ENCODE results near the gene SCAMP2.
A peak's percentile ranks its signal among the peaks of the same experiment; 100 is the strongest.

The SCAMP2 gene

DNA sequence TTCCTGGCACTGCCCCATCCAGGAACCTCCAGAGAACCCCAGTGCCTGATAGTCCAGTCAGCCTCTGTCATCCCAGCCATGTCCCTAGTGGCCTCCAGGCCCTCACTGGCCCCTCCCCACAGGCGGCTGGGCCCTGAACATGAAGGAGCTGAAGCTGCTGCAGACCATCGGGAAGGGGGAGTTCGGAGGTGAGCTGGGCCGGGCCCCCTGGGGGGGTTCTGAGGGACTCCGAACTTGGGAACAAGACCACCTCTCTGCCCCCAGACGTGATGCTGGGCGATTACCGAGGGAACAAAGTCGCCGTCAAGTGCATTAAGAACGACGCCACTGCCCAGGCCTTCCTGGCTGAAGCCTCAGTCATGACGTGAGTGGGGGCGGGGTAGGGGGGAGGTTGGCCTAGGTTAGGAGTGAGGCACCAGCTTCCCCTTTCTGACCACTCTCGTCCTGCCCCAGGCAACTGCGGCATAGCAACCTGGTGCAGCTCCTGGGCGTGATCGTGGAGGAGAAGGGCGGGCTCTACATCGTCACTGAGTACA lies 72.5 kb downstream of the SCAMP2 start:
- no peak overlapping the region for H3K27ac ChIP-seq
- H3K4me1 ChIP-seq (ENCODE audit: low read depth, poor library complexity, severe bottlenecking), result peaks cover 31% of the 10 kb centered on the region

DNA sequence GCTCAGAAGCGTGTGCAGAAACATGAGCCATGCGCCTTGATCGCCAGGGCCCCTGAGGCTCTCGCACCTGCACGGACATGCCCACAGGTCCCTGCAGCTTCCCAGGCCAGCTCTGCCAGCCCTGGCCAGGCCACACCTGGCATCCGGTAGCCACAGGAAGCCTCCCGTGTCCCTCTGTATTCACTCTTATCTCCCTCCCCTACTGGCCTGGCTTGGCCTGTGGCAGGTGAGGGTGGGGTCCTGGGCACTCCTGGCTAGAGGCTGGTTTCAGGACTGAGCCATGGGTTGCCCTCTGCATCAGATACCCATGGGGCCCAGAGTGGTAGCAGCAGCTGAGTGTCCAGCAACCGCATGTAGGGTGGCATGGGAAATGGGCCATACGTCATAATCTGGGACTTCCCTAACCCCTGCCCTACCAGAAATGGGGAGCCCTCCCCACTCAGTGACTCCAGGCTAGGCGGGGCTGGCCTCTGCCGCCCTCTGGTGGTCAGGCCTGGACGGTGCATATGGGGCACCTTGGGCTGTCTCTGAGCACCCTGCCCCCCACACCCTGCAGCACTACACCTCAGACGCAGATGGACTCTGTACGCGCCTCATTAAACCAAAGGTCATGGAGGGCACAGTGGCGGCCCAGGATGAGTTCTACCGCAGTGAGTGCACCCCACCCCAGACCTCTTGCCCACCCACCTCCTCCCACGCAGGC lies 73.2 kb downstream of the SCAMP2 start:
- Histone ChIP-seq H3K27ac (peak overlapping the region; percentile 55), H3K4me3 (IDR thresholded peaks at IDR 0.05; ENCODE audit: insufficient read depth, low read depth, low read length) (no peak overlapping the region), H3K4me2 (peak overlapping the region; percentile 50; the same call in 1 of the 2 replicates), H3K36me3 (ENCODE audit: insufficient read depth) (no peaks in the 10 kb centered on the region), H3K27me3 (ENCODE audit: insufficient read depth, low read depth) (no peaks in the 10 kb centered on the region), H3K4me1 (ENCODE audit: low read depth, poor library complexity, severe bottlenecking) (peaks cover 35% of the 10 kb centered on the region), H3K79me2 (ENCODE audit: insufficient read depth, low read depth) (peaks cover 29% of the 10 kb centered on the region; the same call in 1 of the 2 replicates), H2AFZ (ENCODE audit: low read depth) (no peak overlapping the region), H4K20me1 (ENCODE audit: insufficient read depth) (no peaks in the 10 kb centered on the region), H3K9ac (peak overlapping the region; percentile 44; the same call in 1 of the 2 replicates)
- TF ChIP-seq, protein P1, sequence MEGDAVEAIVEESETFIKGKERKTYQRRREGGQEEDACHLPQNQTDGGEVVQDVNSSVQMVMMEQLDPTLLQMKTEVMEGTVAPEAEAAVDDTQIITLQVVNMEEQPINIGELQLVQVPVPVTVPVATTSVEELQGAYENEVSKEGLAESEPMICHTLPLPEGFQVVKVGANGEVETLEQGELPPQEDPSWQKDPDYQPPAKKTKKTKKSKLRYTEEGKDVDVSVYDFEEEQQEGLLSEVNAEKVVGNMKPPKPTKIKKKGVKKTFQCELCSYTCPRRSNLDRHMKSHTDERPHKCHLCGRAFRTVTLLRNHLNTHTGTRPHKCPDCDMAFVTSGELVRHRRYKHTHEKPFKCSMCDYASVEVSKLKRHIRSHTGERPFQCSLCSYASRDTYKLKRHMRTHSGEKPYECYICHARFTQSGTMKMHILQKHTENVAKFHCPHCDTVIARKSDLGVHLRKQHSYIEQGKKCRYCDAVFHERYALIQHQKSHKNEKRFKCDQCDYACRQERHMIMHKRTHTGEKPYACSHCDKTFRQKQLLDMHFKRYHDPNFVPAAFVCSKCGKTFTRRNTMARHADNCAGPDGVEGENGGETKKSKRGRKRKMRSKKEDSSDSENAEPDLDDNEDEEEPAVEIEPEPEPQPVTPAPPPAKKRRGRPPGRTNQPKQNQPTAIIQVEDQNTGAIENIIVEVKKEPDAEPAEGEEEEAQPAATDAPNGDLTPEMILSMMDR (conservative IDR thresholded peaks at IDR 0.05; ENCODE audit: low read depth, low read length), result peak; percentile 91

More for the DNA sequence above, 72.5 kb downstream of the SCAMP2 start:
- no peak overlapping the region for H3K4me2 ChIP-seq
- H3K79me2 ChIP-seq (ENCODE audit: insufficient read depth, low read depth), result peaks cover 23% of the 10 kb centered on the region; the same call in 1 of the 2 replicates
- H3K4me3 ChIP-seq (IDR thresholded peaks at IDR 0.05; ENCODE audit: insufficient read depth, low read depth, low read length), result no peak overlapping the region
- TF ChIP-seq, protein P1 (conservative IDR thresholded peaks at IDR 0.05; ENCODE audit: low read depth, low read length), result no peak
- H3K36me3 ChIP-seq (ENCODE audit: insufficient read depth), result no peaks in the 10 kb centered on the region
- no peaks in the 10 kb centered on the region for H3K27me3 ChIP-seq (ENCODE audit: insufficient read depth, low read depth)
- H3K9ac ChIP-seq, result no peak overlapping the region
- no peaks in the 10 kb centered on the region for H4K20me1 ChIP-seq (ENCODE audit: insufficient read depth)
- no peak overlapping the region for H2AFZ ChIP-seq (ENCODE audit: low read depth)

DNA sequence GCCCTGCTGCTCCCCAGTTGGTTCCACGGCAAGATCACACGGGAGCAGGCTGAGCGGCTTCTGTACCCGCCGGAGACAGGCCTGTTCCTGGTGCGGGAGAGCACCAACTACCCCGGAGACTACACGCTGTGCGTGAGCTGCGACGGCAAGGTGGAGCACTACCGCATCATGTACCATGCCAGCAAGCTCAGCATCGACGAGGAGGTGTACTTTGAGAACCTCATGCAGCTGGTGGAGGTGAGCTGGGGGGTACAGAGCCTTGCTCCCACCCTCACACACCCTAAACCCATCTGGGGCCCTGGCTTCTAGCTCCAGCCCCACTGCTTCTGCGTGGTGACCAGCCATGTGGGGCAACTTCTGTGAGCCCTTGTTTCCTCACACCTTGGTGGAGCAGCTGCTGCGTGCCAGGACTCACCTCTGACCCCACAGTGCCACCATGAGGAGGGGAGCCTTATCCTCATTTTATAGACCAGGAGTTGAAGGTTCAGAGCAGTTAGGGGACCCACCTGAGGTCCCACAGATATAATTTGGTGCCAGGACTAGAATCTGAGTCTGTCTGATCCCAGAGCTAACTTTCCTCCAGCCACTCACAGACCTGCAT lies 73.8 kb downstream of the SCAMP2 start:
- H3K4me1 ChIP-seq (ENCODE audit: low read depth, poor library complexity, severe bottlenecking), result peaks cover 35% of the 10 kb centered on the region
- no peaks in the 10 kb centered on the region for H3K36me3 ChIP-seq (ENCODE audit: insufficient read depth)
- H3K27me3 ChIP-seq (ENCODE audit: insufficient read depth, low read depth), result no peaks in the 10 kb centered on the region
- peak overlapping the region; percentile 50; the same call in 1 of the 2 replicates for H3K4me2 ChIP-seq
- H3K79me2 ChIP-seq (ENCODE audit: insufficient read depth, low read depth), result peaks cover 36% of the 10 kb centered on the region; the same call in 1 of the 2 replicates
- H3K9ac ChIP-seq, result peak overlapping the region; percentile 44; the same call in 1 of the 2 replicates
- no peak overlapping the region for H2AFZ ChIP-seq (ENCODE audit: low read depth)
- no peak overlapping the region for H3K4me3 ChIP-seq (IDR thresholded peaks at IDR 0.05; ENCODE audit: insufficient read depth, low read depth, low read length)
- TF ChIP-seq, protein P1 (conservative IDR thresholded peaks at IDR 0.05; ENCODE audit: low read depth, low read length), result no peak
- H3K27ac ChIP-seq, result peak overlapping the region; percentile 55
- H4K20me1 ChIP-seq (ENCODE audit: insufficient read depth), result no peaks in the 10 kb centered on the region

DNA sequence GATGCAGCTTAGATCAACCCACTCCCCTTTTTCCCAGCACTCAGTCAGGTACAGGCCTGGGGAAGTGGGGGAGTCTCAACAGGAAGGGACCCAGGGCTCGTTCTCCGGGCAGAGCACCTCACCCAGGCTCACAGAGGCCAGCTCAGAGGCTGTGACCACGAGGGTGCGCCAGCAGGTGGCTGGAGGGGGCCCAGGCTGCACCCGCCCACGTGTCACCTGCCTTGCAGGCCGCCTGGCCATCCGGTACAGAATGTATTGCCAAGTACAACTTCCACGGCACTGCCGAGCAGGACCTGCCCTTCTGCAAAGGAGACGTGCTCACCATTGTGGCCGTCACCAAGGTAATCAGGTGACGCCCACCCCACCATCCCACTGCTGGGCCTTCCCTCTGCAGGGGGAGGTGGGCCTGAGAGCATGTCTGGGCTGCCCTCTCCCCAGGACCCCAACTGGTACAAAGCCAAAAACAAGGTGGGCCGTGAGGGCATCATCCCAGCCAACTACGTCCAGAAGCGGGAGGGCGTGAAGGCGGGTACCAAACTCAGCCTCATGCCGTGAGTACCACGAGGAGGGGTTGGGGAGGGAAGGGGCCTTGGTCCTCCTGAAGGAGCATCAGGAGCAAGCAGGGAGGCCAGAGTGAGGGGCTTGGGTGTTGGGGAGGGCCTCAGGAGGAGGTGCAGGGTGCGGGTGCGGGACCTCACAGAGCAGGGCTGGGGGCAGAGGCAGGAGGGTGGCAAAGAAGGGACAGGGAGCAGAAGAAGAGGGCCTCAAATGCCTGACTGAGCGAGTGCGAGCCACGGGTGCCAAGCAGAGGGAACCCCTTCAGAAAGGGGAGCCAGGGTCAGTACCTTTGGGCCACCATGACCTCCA lies 74.5 kb downstream of the SCAMP2 start:
- no peak overlapping the region; the same call in 1 of the 2 replicates for H3K4me2 ChIP-seq
- no peak overlapping the region for H2AFZ ChIP-seq (ENCODE audit: low read depth)
- no peaks in the 10 kb centered on the region for H4K20me1 ChIP-seq (ENCODE audit: insufficient read depth)
- H3K36me3 ChIP-seq (ENCODE audit: insufficient read depth), result no peaks in the 10 kb centered on the region
- peaks cover 37% of the 10 kb centered on the region; the same call in 1 of the 2 replicates for H3K79me2 ChIP-seq (ENCODE audit: insufficient read depth, low read depth)
- H3K4me1 ChIP-seq (ENCODE audit: low read depth, poor library complexity, severe bottlenecking), result peaks cover 35% of the 10 kb centered on the region
- no peaks in the 10 kb centered on the region for H3K27me3 ChIP-seq (ENCODE audit: insufficient read depth, low read depth)
- no peak overlapping the region for H3K4me3 ChIP-seq (IDR thresholded peaks at IDR 0.05; ENCODE audit: insufficient read depth, low read depth, low read length)
- peak overlapping the region; percentile 55; the same call in 1 of the 2 replicates for H3K27ac ChIP-seq
- TF ChIP-seq, protein P1 (conservative IDR thresholded peaks at IDR 0.05; ENCODE audit: low read depth, low read length), result no peak
- H3K9ac ChIP-seq, result no peak overlapping the region
